Stimulated activated CD8-positive, alpha-beta memory T cell treated with anti-CD3 and anti-CD28 coated beads, Interleukin-4, amount 100 ng/mL, for 48 hours (primary cell): ENCODE results near the gene SKOR1.

ENCODE experiments used
- DNase-seq: peaks from one replicate; pipeline ENCODE4 v3.0.0-alpha.2; 2020

The SKOR1 gene

GRCh38 chr15:67855842-67856241, 30.5 kb downstream of the SKOR1 start:
- no peak for DNase-seq

- DNase-seq = no peak
These were observed 31.9 kb downstream of the SKOR1 start for GRCh38 chr15:67857220-67857619.

DNA sequence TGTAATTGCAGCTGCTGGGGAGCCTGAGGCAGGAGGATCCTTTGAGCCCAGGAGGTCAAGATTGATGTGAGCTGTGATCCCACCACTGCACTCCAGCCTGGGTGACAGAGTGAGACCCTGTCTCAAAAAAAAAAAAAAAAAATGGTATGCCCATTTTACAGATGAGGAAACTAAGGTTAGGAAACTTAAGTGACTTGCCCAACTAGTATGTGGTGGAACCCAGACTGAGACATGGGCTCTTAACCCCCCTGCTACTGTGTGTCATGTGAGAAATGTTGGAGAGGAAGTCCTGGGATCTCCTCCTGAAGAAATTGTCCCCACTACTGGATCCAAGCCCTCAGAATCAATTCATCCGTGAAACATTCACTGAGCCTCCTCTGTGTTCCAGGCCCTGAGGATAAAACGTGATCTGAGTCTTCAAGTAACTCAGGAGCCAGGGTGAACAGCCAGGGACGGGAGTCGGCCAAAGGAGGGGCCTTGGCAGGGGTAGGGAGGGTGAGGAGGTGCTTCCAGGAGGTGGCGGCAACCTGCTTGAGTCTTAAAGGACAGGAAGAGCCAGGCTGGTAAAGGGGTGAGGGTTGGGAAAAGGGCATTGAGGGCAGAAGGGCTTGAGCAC, 34.1 kb downstream of the SKOR1 start:
- no peak for DNase-seq

DNA sequence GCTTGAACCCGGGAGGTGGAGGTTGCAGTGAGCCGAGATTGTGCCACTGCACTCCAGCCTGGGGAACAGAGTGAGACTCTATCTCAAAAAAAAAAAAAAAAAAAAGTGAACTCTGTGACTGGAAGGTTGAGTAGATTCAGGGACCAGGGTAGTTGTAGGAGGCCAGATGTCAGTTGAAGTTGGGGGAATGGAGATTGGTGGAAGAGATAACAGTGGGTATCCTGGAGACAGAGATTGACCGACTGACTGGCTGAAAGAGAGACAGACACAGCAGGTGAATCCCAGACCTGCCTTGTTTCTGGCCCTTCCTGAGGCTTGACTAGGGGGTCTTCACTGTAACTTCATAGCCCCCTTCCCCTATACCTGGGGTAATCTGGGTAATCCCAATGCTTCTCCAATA, 36.7 kb downstream of the SKOR1 start:
- DNase-seq = no peak

DNA sequence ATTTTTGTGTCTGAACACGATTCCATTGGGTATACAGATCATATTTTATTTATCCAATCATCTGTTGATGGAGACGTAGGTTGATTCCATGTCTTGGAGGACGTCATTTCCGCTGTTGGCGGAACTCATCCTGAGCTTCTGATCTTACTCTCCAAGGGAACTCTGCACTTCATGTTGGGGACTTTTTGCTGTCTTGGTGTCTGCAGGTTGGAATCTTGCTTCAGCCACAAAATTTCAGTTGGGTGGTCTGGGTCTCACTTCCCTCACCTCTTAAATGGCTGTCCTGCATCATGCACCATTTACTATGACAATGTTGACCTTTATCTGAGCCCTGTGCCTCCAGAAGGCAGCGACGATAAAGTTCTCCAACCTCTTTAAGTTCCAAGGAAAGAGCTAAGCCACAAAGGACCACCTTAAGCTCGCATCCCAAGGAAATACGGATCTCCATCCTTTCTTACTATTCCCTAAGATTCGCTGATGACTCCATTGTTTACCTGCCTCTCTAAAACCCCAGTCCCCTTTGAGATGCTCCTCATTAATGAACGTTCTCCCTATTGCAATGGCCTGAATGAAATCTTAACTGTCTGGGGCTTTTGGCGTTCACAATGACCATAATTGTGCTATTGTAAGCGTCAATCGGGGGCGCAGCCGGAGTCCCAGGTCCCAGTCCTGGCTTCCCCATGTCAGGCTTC, 37.6 kb downstream of the SKOR1 start:
- no peak for DNase-seq

DNA sequence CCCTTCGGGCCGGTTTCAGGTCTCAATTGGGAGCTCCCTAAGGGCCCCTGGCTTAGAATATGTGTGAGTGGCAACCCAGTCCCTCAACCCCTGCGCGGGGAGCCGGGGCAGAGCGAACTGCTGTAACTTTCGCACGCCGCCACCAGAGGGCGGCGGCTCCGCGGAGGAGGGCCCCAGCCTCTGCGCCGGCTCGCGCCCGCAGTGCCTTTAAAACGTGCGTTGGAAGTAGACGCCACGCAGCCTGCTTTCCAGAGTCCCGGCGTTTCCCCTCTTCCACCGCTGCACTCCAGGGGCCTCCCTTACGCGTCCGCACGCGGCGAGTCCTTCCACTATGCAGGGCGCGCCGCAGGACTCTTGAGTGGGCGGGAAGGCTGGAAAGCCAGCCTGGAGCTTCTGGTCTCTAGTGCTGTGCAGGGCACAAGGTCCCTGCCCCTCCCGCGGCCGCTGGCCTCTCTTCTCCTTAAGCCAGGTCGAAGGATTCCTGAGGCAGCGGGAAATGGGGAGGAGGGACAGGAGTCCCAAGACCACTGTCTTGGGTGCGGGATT, 38.2 kb downstream of the SKOR1 start:
- DNase-seq = peak; percentile 80

DNA sequence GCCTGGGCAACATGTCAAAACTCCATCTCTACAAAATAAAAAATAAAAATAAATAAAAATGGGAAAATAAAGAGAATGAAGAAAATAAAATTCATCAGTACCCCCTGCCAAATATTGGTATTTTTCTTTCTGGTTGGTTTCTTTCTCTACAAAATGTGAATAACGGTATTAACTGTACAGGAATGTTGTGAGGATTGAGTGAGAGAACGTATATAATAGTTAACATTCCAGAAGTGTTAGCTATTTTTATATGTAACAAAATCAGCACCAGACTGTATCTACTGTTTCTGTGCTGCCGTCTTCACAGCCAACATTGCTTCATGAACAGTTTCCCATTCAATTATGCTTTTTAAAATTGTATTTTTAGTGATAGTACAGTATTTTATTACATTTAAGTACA, 40.0 kb downstream of the SKOR1 start:
- no peak for DNase-seq

DNA sequence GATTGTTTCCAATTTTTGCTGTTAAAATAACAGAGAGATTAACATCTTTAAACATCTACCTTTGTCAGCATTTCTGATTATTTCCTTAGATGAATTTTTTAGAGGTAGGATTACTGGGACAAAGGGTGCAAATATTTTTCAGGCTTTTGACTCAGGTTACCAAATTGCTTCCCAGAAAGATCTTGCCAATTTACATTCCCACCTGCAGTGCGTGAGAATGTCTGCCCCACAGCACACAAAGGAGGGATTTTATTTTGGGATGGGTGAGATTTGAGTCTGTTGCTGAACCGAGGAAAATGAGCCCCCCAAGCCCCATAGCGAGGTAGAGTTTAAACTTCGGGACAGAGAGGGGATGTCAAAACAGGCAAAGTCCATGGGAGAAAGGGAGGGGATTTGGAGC, 40.5 kb downstream of the SKOR1 start:
- no peak for DNase-seq

- no peak for DNase-seq
These were observed 44.4 kb downstream of the SKOR1 start for GRCh38 chr15:67869701-67870100.

DNA sequence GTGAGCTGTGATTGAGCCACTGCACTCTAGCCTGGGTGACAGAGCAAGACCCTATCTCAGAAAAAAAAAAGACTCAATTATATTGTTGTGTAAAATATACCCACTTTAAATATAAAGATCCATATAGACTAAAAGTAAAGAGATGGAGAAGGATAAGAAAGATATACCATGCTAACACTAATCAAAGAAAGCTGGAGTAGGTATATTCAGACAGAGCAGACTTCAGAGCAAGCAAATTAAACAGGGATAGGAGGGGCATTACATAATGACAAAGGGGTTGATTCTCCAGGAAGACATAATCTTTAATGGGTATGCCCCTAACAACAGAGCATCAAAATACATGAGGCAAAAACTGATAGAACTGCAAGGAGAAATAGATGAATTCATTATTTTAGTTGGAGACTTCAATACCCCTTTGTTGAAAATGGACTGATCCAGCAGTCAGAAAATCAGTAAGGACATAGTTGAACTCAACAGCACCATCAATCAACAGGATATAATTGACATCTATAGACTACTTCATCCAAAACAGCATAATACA, 45.6 kb downstream of the SKOR1 start:
- DNase-seq = no peak

GRCh38 chr15:67873777-67874176, 48.5 kb downstream of the SKOR1 start:
- DNase-seq = no peak

DNA sequence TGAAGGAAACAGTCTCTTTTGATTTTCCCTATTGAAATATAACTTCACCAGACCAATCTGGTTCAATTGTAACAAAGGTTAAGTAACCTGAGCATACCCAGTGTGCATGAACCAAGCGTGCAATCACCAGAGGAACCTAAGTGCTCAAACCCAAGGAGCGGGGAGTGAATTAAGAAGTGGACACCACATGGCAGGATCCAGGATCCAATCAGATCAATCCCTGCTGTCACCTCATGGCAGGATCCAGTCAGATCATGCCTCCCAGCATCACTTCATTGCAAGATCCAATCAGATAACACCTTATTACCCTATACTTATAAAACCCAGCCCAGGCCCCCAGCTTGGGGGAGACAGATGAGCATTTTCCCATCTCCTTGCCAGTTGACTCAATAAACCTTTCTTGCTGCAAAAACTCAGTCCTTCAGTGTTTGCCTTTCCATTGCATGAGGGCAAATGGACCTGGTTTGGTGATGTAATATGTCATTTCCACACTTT, 53.5 kb downstream of the SKOR1 start:
- no peak for DNase-seq

- DNase-seq = no peak
These were observed 54.3 kb downstream of the SKOR1 start for GRCh38 chr15:67879440-67880129.

DNA sequence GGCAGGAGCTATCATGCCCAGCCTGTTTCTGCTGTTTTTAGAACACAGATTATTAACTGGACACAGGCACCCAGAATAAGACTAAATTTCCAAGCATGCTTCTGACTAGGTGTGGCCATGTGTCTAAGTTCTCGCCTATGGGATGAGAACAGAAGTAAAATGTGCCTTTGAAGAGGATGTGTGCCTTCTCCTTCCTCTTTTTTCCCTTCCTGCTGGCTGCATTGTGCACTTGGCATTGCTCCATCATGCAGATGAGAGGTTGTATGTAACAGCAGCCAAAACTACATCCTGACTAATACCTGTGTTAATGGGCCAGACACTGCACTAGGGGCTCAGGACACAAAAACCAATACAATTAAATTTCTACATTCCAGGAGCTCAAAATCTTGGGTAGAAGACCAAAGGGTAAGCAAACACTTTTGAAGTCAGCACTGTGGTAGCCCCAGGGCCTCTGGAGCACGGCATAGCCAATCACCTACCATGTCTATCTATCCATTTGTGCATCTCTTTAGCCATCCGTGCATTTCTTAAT, 55.4 kb downstream of the SKOR1 start:
- no peak for DNase-seq

- DNase-seq = no peak
These were observed 57.4 kb downstream of the SKOR1 start for GRCh38 chr15:67882487-67883233.

GRCh38 chr15:67883234-67883773, 58.0 kb downstream of the SKOR1 start:
- DNase-seq = no peak

DNA sequence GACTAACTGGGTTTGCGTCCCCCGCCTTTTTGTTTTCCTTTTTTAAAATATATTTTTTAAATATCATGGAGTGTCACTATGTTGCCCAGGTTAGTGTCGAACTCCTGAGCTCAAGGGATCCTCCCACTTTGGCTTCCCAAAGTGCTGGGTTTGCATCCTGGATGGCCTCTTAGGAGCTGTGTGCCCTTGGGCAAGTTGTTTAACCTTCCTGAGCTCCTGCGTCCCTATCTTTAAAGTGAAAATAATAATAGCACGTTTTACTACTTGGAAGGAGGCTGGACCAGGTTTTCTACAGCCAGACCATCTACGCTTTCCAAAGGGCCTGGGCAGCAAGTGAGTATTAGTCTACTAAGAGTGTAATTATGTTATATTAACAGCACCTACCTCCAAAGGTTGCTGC, 58.7 kb downstream of the SKOR1 start:
- DNase-seq = no peak
